ENCODE results near the gene CDK5RAP1. TPM values are rescaled to one million over a fixed set of nuclear protein-coding genes. Genes with fewer than 3 reads are reported as not detected.
"Not testable (repeated sequence)": the region's sequence is repeated elsewhere in the genome, so short reads cannot be mapped to it uniquely, and the experiment has no call there.

The CDK5RAP1 gene
- total RNA-seq = 10 to 100 TPM; 27.2 to 33.1 TPM

- peak within 1 kb of the TSS; percentile 90 for H3K27ac Mint-ChIP-seq
- no peaks in the 10 kb centered on the region for H3K27me3 Mint-ChIP-seq
- H3K4me3 Mint-ChIP-seq = peak within 1 kb of the TSS; percentile 85
- ChIA-PET POLR2A (interaction anchor here (0.6 to 0.9 kb wide), 2 partner anchors 37 to 160 kb away, joined by 3 to 6 read pairs; no protein-coding TSS in a partner anchor), CTCF (interaction anchor here (0.9 to 1.8 kb wide), 8 partner anchors 12 to 485 kb away, joined by 3 to 8 read pairs (median 3); partner anchors contain the start of gene ACTL10)
- peaks cover 4% of the 10 kb centered on the region for H3K36me3 Mint-ChIP-seq (ENCODE audit: low read depth)
- peak; percentile 90 for DNase-seq
- no peaks in the 10 kb centered on the region for H3K9me3 Mint-ChIP-seq
- peaks cover 39% of the 10 kb centered on the region for H3K4me1 Mint-ChIP-seq
These were observed at the start of gene CDK5RAP1 for GRCh38 chr20:33401184-33401920. Gene CDK5RAP1, minus strand, starts transcription at chr20:33401519. Its CDS starts 4,455 bp downstream, at chr20:33397064.

GRCh38 chr20:33450867-33451266, 49.5 kb upstream of the CDK5RAP1 start:
- no peak for DNase-seq
- Mint-ChIP-seq H3K4me1 (peaks cover 7% of the 10 kb centered on the region), H3K4me3 (no peak overlapping the region), H3K36me3 (ENCODE audit: low read depth) (no peaks in the 10 kb centered on the region), H3K27ac (no peak overlapping the region), H3K27me3 (no peaks in the 10 kb centered on the region), H3K9me3 (peaks cover 2% of the 10 kb centered on the region)
- POLR2A ChIA-PET = no interaction called here
- CTCF ChIA-PET = no interaction called here

GRCh38 chr20:33445881-33446625, 44.7 kb upstream of the CDK5RAP1 start:
- CTCF ChIA-PET = interaction anchor here (3.3 kb wide), 1 partner anchor 222 kb away, joined by 10 read pairs; no protein-coding TSS in a partner anchor
- Mint-ChIP-seq H3K9me3 (peaks cover 2% of the 10 kb centered on the region), H3K27ac (peak overlapping the region; percentile 32), H3K4me1 (peaks cover 29% of the 10 kb centered on the region), H3K27me3 (peaks cover 9% of the 10 kb centered on the region), H3K4me3 (no peak overlapping the region), H3K36me3 (ENCODE audit: low read depth) (no peaks in the 10 kb centered on the region)
- POLR2A ChIA-PET = no interaction called here
- DNase-seq = no peak

GRCh38 chr20:33444797-33445560, 43.7 kb upstream of the CDK5RAP1 start:
- POLR2A ChIA-PET = interaction anchor here (0.6 kb wide), 2 partner anchors 18 to 193 kb away, joined by 3 read pairs; no protein-coding TSS in a partner anchor
- peak overlapping the region; percentile 86 for H3K4me3 Mint-ChIP-seq
- peak overlapping the region; percentile 95 for H3K27ac Mint-ChIP-seq
- H3K9me3 Mint-ChIP-seq = peaks cover 2% of the 10 kb centered on the region
- peak; percentile 41 for DNase-seq
- no peaks in the 10 kb centered on the region for H3K36me3 Mint-ChIP-seq (ENCODE audit: low read depth)
- CTCF ChIA-PET = interaction anchor here (0.6 to 3.3 kb wide), 5 partner anchors 10 to 223 kb away, joined by 3 to 10 read pairs (median 3); partner anchors contain the start of gene CDK5RAP1
- peaks cover 29% of the 10 kb centered on the region for H3K4me1 Mint-ChIP-seq
- peaks cover 9% of the 10 kb centered on the region for H3K27me3 Mint-ChIP-seq

GRCh38 chr20:33443512-33444239, 42.4 kb upstream of the CDK5RAP1 start, which contains the start of gene SNTA1:
Gene SNTA1, minus strand, starts transcription at chr20:33443763. Its CDS starts 143 bp downstream, at chr20:33443620.
- H3K36me3 Mint-ChIP-seq (ENCODE audit: low read depth) = no peaks in the 10 kb centered on the region
- H3K4me3 Mint-ChIP-seq = peak within 1 kb of the TSS; percentile 86
- H3K9me3 Mint-ChIP-seq = peaks cover 2% of the 10 kb centered on the region
- peaks cover 9% of the 10 kb centered on the region for H3K27me3 Mint-ChIP-seq
- H3K4me1 Mint-ChIP-seq = peaks cover 29% of the 10 kb centered on the region
- H3K27ac Mint-ChIP-seq = peak within 1 kb of the TSS; percentile 95
- CTCF ChIA-PET = interaction anchor here (0.6 to 1.1 kb wide), 4 partner anchors 53 to 293 kb away, joined by 3 to 6 read pairs (median 4); partner anchors contain the start of gene ACTL10
- POLR2A ChIA-PET = interaction anchor here (0.6 kb wide), 1 partner anchor 194 kb away, joined by 3 read pairs; no protein-coding TSS in a partner anchor
- DNase-seq = peak; percentile 92

GRCh38 chr20:33443006-33443511, 41.7 kb upstream of the CDK5RAP1 start:
- Mint-ChIP-seq H3K36me3 (ENCODE audit: low read depth) (no peaks in the 10 kb centered on the region), H3K9me3 (no peaks in the 10 kb centered on the region), H3K27me3 (peaks cover 9% of the 10 kb centered on the region), H3K4me1 (peaks cover 29% of the 10 kb centered on the region), H3K27ac (peak overlapping the region; percentile 79), H3K4me3 (peak overlapping the region; percentile 70)
- ChIA-PET CTCF (interaction anchor here (0.6 to 1.1 kb wide), 3 partner anchors 54 to 266 kb away, joined by 3 to 6 read pairs (median 4); partner anchors contain the start of gene ACTL10), POLR2A (no interaction called here)
- peak; percentile 30 for DNase-seq

GRCh38 chr20:33442136-33443005, 41.1 kb upstream of the CDK5RAP1 start:
- ChIA-PET CTCF (no interaction called here), POLR2A (no interaction called here)
- H3K27ac Mint-ChIP-seq = peak overlapping the region; percentile 79
- peak overlapping the region; percentile 70 for H3K4me3 Mint-ChIP-seq
- no peaks in the 10 kb centered on the region for H3K9me3 Mint-ChIP-seq
- peaks cover 29% of the 10 kb centered on the region for H3K4me1 Mint-ChIP-seq
- no peaks in the 10 kb centered on the region for H3K36me3 Mint-ChIP-seq (ENCODE audit: low read depth)
- DNase-seq = no peak
- H3K27me3 Mint-ChIP-seq = peaks cover 9% of the 10 kb centered on the region

- no peaks in the 10 kb centered on the region for H3K36me3 Mint-ChIP-seq (ENCODE audit: low read depth)
- CTCF ChIA-PET = no interaction called here
These were observed 40.0 kb upstream of the CDK5RAP1 start for GRCh38 chr20:33441142-33441955.

GRCh38 chr20:33440562-33440961, 39.2 kb upstream of the CDK5RAP1 start:
- CTCF ChIA-PET; DNase-seq; H3K27me3 Mint-ChIP-seq; H3K4me3 Mint-ChIP-seq; H3K9me3 Mint-ChIP-seq; H3K36me3 Mint-ChIP-seq (ENCODE audit: low read depth); H3K27ac Mint-ChIP-seq; POLR2A ChIA-PET: not testable (repeated sequence)
- peaks cover 21% of the 10 kb centered on the region for H3K4me1 Mint-ChIP-seq

More at GRCh38 chr20:33441142-33441955, 40.0 kb upstream of the CDK5RAP1 start:
- H3K27ac Mint-ChIP-seq = peak overlapping the region; percentile 50
- H3K4me3 Mint-ChIP-seq = no peak overlapping the region
- H3K9me3 Mint-ChIP-seq = no peaks in the 10 kb centered on the region
- POLR2A ChIA-PET = no interaction called here
- H3K27me3 Mint-ChIP-seq = peaks cover 9% of the 10 kb centered on the region
- peaks cover 27% of the 10 kb centered on the region for H3K4me1 Mint-ChIP-seq
- no peak for DNase-seq

GRCh38 chr20:33438481-33438880, 37.2 kb upstream of the CDK5RAP1 start:
- Mint-ChIP-seq H3K9me3 (no peaks in the 10 kb centered on the region), H3K4me1 (peaks cover 8% of the 10 kb centered on the region), H3K4me3 (no peak overlapping the region), H3K36me3 (ENCODE audit: low read depth) (no peaks in the 10 kb centered on the region), H3K27ac (no peak overlapping the region), H3K27me3 (peaks cover 9% of the 10 kb centered on the region)
- DNase-seq = no peak
- ChIA-PET CTCF (no interaction called here), POLR2A (interaction anchor here (0.6 kb wide), 1 partner anchor 37 kb away, joined by 6 read pairs; the partner anchor contains the start of gene CDK5RAP1)
